ENCODE measurements around the gene FASTKD1.

The FASTKD1 gene

DNA sequence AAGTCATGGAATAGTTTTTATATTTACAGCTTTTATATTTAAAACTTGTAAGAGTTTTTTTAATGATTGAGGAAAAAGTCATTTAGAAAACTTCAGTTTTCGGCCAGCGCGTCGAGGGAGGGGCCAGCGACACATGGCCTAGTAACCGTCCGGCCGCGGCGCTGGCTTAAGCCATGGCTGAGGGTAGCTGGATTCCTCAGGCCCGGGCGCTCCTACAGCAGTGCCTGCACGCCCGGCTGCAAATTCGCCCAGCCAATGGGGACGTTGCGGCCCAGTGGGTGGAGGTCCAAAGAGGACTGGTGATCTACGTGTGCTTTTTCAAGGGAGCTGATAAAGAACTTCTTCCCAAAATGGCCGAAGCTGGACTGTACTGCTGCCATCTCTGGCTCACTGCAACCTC is 69.0 kb downstream of the FASTKD1 start:
- no peak for DNase-seq

GRCh38 chr2:169495310-169495928 is 78.2 kb downstream of the FASTKD1 start:
- DNase-seq, result no peak

DNA sequence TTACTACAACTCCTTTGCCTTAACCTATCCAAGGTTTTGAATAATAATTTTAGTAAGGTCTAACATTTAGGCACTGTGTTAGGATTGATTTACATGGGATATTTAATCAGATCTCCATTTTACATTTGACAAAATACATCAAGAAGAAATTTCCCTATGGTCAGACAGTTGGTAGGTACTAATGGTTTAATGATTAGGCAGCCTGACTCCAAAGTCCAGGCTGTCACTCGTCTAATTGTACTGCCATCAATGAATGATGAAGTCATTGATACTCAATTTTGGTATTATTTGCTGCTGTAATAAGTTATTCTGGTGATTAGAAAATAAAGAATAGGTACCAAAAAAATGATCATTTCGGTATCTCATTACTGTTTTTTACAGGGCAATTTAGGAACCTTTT is 80.3 kb downstream of the FASTKD1 start:
- no peak for DNase-seq

DNA sequence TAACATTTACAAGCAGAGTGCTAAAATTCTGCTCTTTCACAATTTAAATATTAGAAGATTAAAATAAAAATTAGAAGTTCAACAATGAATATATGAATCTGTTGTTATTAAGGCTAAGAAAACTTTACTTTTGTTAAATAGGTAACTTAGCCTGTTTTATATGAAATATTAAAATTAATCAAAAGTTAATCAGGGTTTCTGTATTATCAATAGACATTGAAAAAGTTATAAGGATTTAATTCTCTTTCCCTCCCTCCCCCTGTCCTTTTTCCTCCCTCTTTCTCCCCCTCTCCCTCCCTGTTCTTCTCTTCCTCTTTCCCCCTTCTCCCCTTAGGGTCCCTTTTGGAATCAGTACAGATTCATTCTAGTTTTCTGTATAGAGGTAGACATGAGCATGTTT is 82.3 kb downstream of the FASTKD1 start:
- DNase-seq, result no peak

- DNase-seq, result no peak
Observed at GRCh38 chr2:169490834-169491233, 82.8 kb downstream of the FASTKD1 start.

- DNase-seq, result no peak
Observed at GRCh38 chr2:169486487-169486886, 87.2 kb downstream of the FASTKD1 start.

DNA sequence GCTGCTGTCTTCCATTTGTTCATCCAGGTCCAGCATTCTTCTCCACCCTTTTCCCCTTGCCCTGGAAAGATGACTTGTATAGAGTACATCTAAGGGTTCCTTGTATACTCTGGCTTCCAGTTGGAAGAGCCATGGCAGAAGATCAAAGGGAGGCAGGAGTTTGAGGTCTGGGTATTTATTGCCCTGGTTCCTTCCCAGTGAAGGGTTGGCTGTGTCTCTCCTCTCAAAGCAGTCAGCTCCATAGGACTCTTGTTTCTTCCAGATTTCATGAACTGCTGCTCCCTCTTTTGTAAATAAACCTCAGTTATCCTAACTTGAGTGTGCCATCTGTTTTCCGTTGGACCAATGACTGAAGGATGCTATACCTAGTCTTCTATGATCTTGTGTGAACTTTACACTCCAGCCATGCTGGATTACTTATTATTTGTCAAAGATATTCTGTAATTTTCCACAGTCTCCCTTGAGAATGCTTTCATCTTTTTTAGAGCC is 88.0 kb downstream of the FASTKD1 start:
- DNase-seq, result no peak

DNA sequence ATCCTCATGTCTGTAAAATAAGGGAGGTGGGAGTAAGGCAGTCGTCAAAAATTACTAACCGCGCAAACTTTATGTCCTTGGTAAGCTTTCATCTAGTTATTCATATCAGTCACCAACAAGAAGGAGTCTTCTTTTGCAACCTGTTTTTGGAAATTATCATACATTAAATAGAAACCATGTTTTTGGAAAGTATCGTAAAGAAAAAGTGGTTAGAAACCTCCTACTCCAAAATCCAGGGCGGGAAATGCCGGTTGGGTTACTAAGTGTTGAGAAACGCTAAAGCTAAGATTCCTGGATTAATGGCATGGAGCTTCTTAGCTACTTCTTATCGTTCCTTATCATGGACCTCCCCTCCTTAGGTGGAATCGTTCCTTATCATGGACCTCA is 93.6 kb downstream of the FASTKD1 start:
- no peak for DNase-seq

Measured in OCI-M1 (cell line).